HCT116 (cell line): ENCODE results near the gene CSHL1. TPM values are rescaled to one million over a fixed set of nuclear protein-coding genes. Genes with fewer than 3 reads are reported as not detected.

ENCODE experiments used
- ATAC-seq: fragments of 200-7000 bp; cut with Tn5 transposase; 2 replicates; pipeline ENCODE4 v1.9.1; 2020; ENCODE audit warnings: mild to moderate bottlenecking, moderate library complexity
- BruUV-seq: library from RNA; stranded (reverse); fragments of 400-500 nt; replicated peaks from 2 replicates; lab custom pipeline; 2021; lab: Mats Ljungman, UMichigan
- CTCF ChIA-PET: fragments of 300-600 bp; sonication (Branson Sonifier 250); formaldehyde crosslinking; loops from one replicate; lab custom pipeline; 2021; ENCODE audit warnings: antibody characterized with exemption; lab: Charles Lee
- POLR2A ChIA-PET: fragments of 300-600, 350-600 bp; sonication (Branson Sonifier 250); formaldehyde crosslinking; loops from one replicate; lab custom pipeline; 2021; ENCODE audit warnings: antibody characterized with exemption; lab: Charles Lee
- RAD21 ChIA-PET, 2 experiments: fragments of 300-600 bp; sonication (Branson Sonifier 250); formaldehyde crosslinking; loops; one replicate each; lab custom pipeline; 2023; ENCODE audit warnings: low total read pairs in 2 of 2; ENCODE audit not compliant: uncharacterized antibody in 2 of 2, unreplicated experiment in 2 of 2, low non-redundant PET in 1 of 2; lab: Charles Lee
- DNase-seq: peaks from one replicate; pipeline ENCODE4 v3.0.0-alpha.2; 2010; ENCODE audit warnings: low read depth, low spot score
- H2AFZ ChIP-seq: fragments of 200-600 bp; shearing (Covaris generic), sonication (generic); 2 replicates; pipeline ENCODE4 v1.6.1; 2017; ENCODE audit warnings: low read depth, mixed run types, mixed read lengths, antibody characterized with exemption, low read length; ENCODE audit not compliant: poor library complexity, severe bottlenecking
- H3K27ac ChIP-seq: 2 replicates; pipeline ENCODE4 v1.5.1; 2012; ENCODE audit warnings: low read depth, low read length
- H3K27me3 ChIP-seq: fragments of 200-600 bp; sonication (generic); 2 replicates; pipeline ENCODE4 v1.6.1; 2016; ENCODE audit warnings: mixed run types, low read length, mixed read lengths; ENCODE audit not compliant: insufficient read depth
- H3K36me3 ChIP-seq, 2 experiments: fragments of 200-500 bp in 1 of 2; fragments of 200-600 bp in 1 of 2; sonication (Bioruptor generic) in 1 of 2; sonication (generic) in 1 of 2; 2 replicates each; pipeline versions ENCODE4 v1.5.1 to v1.6.1; 2014 to 2016; ENCODE audit warnings: low read length in 2 of 2, inconsistent platforms in 1 of 2, mixed read lengths in 1 of 2, mixed run types in 1 of 2; ENCODE audit not compliant: insufficient read depth in 2 of 2, control insufficient read depth in 1 of 2
- H3K4me1 ChIP-seq, 2 experiments: fragments of 200-600 bp in 1 of 2; sonication (generic) in 1 of 2; 2 replicates each; pipeline versions ENCODE4 v1.5.1 to v1.6.1; 2012 to 2017; ENCODE audit warnings: low read length in 2 of 2, inconsistent platforms in 1 of 2, mild to moderate bottlenecking in 1 of 2, mixed read lengths in 1 of 2, mixed run types in 1 of 2, moderate library complexity in 1 of 2; ENCODE audit not compliant: insufficient read depth in 2 of 2, control insufficient read depth in 1 of 2
- H3K4me2 ChIP-seq: fragments of 200-600 bp; sonication (generic); 2 replicates; pipeline ENCODE4 v1.6.1; 2017; ENCODE audit warnings: mixed run types, low read length, mixed read lengths
- H3K4me3 ChIP-seq, 2 experiments: fragments of 200-600 bp in 1 of 2; sonication (generic) in 1 of 2; replicated peaks in 1 of 2; 2 replicates each; pipeline ENCODE4 v1.5.1; 2011 to 2016; ENCODE audit warnings: low read length in 2 of 2, control low read depth in 1 of 2, low read depth in 1 of 2, mild to moderate bottlenecking in 1 of 2, mixed read lengths in 1 of 2, mixed run types in 1 of 2
- H3K79me2 ChIP-seq: fragments of 200-600 bp; sonication (generic); 2 replicates; pipeline ENCODE4 v1.6.1; 2017; ENCODE audit warnings: mild to moderate bottlenecking, mixed run types, low read length, moderate library complexity, mixed read lengths; ENCODE audit not compliant: insufficient read depth
- H3K9ac ChIP-seq: fragments of 200-600 bp; sonication (generic); 2 replicates; pipeline ENCODE4 v1.6.1; 2016; ENCODE audit warnings: low read length, mixed read lengths
- H3K9me2 ChIP-seq: fragments of 200-600 bp; sonication (generic), shearing (Covaris generic); 2 replicates; pipeline ENCODE4 v1.6.1; 2017; ENCODE audit warnings: mixed run types, mild to moderate bottlenecking, moderate library complexity; ENCODE audit not compliant: insufficient read depth
- H3K9me3 ChIP-seq, 2 experiments: fragments of 200-500 bp in 1 of 2; fragments of 200-600 bp in 1 of 2; sonication (Bioruptor generic) in 1 of 2; sonication (generic) in 1 of 2; 2 replicates each; pipeline ENCODE4 v1.6.1; 2014 to 2017; ENCODE audit warnings: low read length in 2 of 2, mixed read lengths in 2 of 2, inconsistent platforms in 1 of 2, low read depth in 1 of 2, mild to moderate bottlenecking in 1 of 2, mixed run types in 1 of 2, moderate library complexity in 1 of 2; ENCODE audit not compliant: control insufficient read depth in 1 of 2, insufficient read depth in 1 of 2
- H4K20me1 ChIP-seq: fragments of 200-600 bp; sonication (generic), shearing (Covaris generic); 2 replicates; pipeline ENCODE4 v1.6.1; 2017; ENCODE audit warnings: mixed run types, mild to moderate bottlenecking, moderate library complexity; ENCODE audit not compliant: insufficient read depth
- CTCF ChIP-seq, 3 experiments: fragments of 200-600 bp in 1 of 3; sonication (generic) in 1 of 3; IDR thresholded peaks in 2 of 3; conservative IDR thresholded peaks in 1 of 3; 2 replicates each; pipeline ENCODE4 v1.5.1; 2012 to 2017; ENCODE audit warnings: low read depth in 2 of 3, low read length in 2 of 3, antibody characterized with exemption in 1 of 3, borderline replicate concordance in 1 of 3, control low read depth in 1 of 3, mild to moderate bottlenecking in 1 of 3, mixed read lengths in 1 of 3, mixed run types in 1 of 3, moderate library complexity in 1 of 3; ENCODE audit not compliant: insufficient read depth in 1 of 3
- JUND ChIP-seq: IDR thresholded peaks from 2 replicates; pipeline ENCODE4 v1.6.1; 2012
- MAX ChIP-seq: IDR thresholded peaks from 2 replicates; pipeline ENCODE4 v1.6.1; 2012
- POLR2A ChIP-seq: IDR thresholded peaks from 2 replicates; pipeline ENCODE4 v1.7.0; 2011; ENCODE audit warnings: borderline replicate concordance; ENCODE audit not compliant: insufficient read depth, insufficient read length; ENCODE audit errors: extremely low read depth
- SP1 ChIP-seq: IDR thresholded peaks from 2 replicates; pipeline ENCODE4 v1.6.1; 2012; ENCODE audit warnings: low read depth
- SRF ChIP-seq: IDR thresholded peaks from 2 replicates; pipeline ENCODE4 v1.6.1; 2012; ENCODE audit warnings: low read depth
- ZNF274 ChIP-seq: fragments of 200-500 bp; sonication (Bioruptor generic); IDR thresholded peaks from 2 replicates; pipeline ENCODE4 v1.6.1; 2014; ENCODE audit warnings: mild to moderate bottlenecking, low read depth, low read length, inconsistent platforms
- intact Hi-C: fragments of 100-400 bp; cut with micrococcal nuclease; formaldehyde crosslinking; loops from 2 replicates; pipeline ENCODE4 v1.10.0; 2022
- total RNA-seq: library from RNA; stranded (reverse); gene quantifications from one replicate; pipeline ENCODE4 v1.2.1, GENCODE V29; 2021; ENCODE audit not compliant: unreplicated experiment

CSHL1 gene
- total RNA-seq, 1 experiment from 2014 or later: not detected

DNA sequence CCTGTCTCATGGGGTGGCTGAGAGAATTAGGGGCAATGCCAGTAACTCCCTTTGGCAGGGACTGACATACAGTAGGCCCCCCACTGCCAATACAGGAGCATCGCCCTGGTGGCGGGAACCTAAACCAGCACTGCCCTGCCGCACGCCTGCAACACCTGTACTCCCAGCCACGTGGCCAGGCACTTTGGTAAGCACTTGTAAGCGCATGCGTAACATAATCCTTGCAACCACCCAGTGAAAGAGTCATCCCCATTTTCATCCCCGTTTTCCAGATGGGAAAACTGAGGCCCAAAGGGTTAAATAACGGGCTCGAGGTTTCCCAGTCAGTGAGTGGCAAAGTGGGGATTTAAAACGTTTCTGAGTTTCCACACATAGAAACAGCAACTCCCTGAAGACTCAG, 44.2 kb upstream of the CSHL1 start:
- Histone ChIP-seq H3K9me3 (no peaks in the 10 kb centered on the region), H4K20me1 (no peaks in the 10 kb centered on the region), H3K4me1 (peaks cover 0 to 9% of the 10 kb centered on the region in 2 experiments; a peak in 1 of 4 replicates), H3K79me2 (no peaks in the 10 kb centered on the region), H3K36me3 (no peaks in the 10 kb centered on the region), H3K27ac (no peak overlapping the region), H3K9ac (no peak overlapping the region), H3K4me3 (no peak overlapping the region), H2AFZ (no peak overlapping the region), H3K4me2 (no peak overlapping the region), H3K27me3 (no peaks in the 10 kb centered on the region), H3K9me2 (no peaks in the 10 kb centered on the region)
- intact Hi-C loops: no loop called here
- BruUV-seq: no TSS peak
- no peak for TF ChIP-seq ZNF274
- no peak for TF ChIP-seq JUND
- TF ChIP-seq SP1: no peak
- TF ChIP-seq CTCF (IDR thresholded peaks at IDR 0.05 in 2 of 3, conservative IDR thresholded peaks at IDR 0.05 in 1 of 3; ENCODE audit: borderline replicate concordance in 1 of 3, insufficient read depth in 1 of 3, low read depth in 2 of 3, low read length in 2 of 3): 0 out of 6 replicates have a peak, but pooled peaks of 2 of the 3 experiments have one; percentile 18 to 19
- no peak for TF ChIP-seq SRF
- TF ChIP-seq MAX: no peak
- no peak for TF ChIP-seq POLR2A
- ChIA-PET POLR2A (no interaction called here), CTCF (interaction anchor here (0.6 to 4.0 kb wide), 3 partner anchors 9 to 25 kb away, joined by 3 to 29 read pairs (median 4); no protein-coding TSS in a partner anchor), RAD21 (no interaction called here)
- no peak for ATAC-seq
- no peak for DNase-seq
